Activated B cell treated with CpG ODN at 0.5 μM for 24 hours (primary cell): ENCODE data around the gene FUBP3. TPM values are rescaled to one million over a fixed set of nuclear protein-coding genes. Genes with fewer than 3 reads are reported as not detected.

ENCODE experiments used
- ATAC-seq: fragments of 200-7000 bp; cut with Tn5 transposase; one replicate; pipeline ENCODE4 v1.10.0; 2021; ENCODE audit warnings: low read depth, mild to moderate bottlenecking, moderate library complexity
- CTCF ChIA-PET: fragments of 350-600 bp; sonication (Branson Sonifier 250); formaldehyde crosslinking; loops from one replicate; lab custom pipeline; 2021; ENCODE audit warnings: antibody characterized with exemption; lab: Charles Lee
- POLR2A ChIA-PET: fragments of 350-600 bp; sonication (Branson Sonifier 250); formaldehyde crosslinking; loops from one replicate; lab custom pipeline; 2021; ENCODE audit warnings: antibody characterized with exemption; lab: Charles Lee
- DNase-seq: peaks from one replicate; pipeline ENCODE4 v3.0.0; 2022
- H3K27ac Mint-ChIP-seq: one replicate; pipeline ENCODE4 v1.8.0; 2020; ENCODE audit warnings: mixed read lengths
- H3K27me3 Mint-ChIP-seq: one replicate; pipeline ENCODE4 v1.8.0; 2021; ENCODE audit warnings: mixed read lengths
- H3K36me3 Mint-ChIP-seq: one replicate; pipeline ENCODE4 v1.8.0; 2021; ENCODE audit warnings: low read depth, mixed read lengths
- H3K4me1 Mint-ChIP-seq: one replicate; pipeline ENCODE4 v1.8.0; 2021; ENCODE audit warnings: mixed read lengths
- H3K4me3 Mint-ChIP-seq: one replicate; pipeline ENCODE4 v1.8.0; 2020; ENCODE audit warnings: mild to moderate bottlenecking, mixed read lengths
- H3K9me3 Mint-ChIP-seq: one replicate; pipeline ENCODE4 v1.8.0; 2020; ENCODE audit warnings: mixed read lengths
- intact Hi-C: fragments of 100-400 bp; cut with micrococcal nuclease; formaldehyde crosslinking; loops from one replicate; pipeline ENCODE4 v1.15.1; 2024
- total RNA-seq: library from RNA; stranded (reverse); gene quantifications from 2 replicates; pipeline ENCODE4 v1.2.3, GENCODE V29; 2022
- TF ChIP-seq, protein P1 (sequence below): fragments of 200-600 bp; IDR thresholded peaks from one replicate; pipeline ENCODE4 v1.8.0; 2022; ENCODE audit warnings: antibody characterized with exemption, mild to moderate bottlenecking

FUBP3 gene
- total RNA-seq, 1 donor from 2014 or later: 44.7 TPM

DNA sequence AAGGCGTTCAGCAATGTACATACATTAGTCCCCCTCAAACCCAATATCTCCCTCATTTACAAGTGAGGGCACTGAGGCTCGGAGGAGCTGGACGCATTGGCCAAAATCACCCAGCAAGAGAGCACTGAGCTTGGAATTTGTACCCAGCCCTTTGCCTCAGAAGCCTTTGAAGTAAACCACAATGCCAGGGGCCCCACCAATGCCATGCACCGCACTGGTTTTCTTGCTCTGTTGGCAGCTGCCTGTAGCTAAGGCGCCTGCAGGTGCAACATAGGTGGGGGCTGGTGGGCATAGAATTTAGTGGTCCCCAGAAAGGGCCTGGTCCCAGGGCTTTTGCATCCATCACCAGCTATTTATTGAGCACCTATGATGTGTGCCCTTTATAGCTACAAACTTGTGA, 37.3 kb upstream of the FUBP3 start:
- H3K27me3 Mint-ChIP-seq: peaks cover 49% of the 10 kb centered on the region
- H3K4me3 Mint-ChIP-seq: no peak overlapping the region
- POLR2A ChIA-PET: no interaction called here
- TF ChIP-seq, protein P1, sequence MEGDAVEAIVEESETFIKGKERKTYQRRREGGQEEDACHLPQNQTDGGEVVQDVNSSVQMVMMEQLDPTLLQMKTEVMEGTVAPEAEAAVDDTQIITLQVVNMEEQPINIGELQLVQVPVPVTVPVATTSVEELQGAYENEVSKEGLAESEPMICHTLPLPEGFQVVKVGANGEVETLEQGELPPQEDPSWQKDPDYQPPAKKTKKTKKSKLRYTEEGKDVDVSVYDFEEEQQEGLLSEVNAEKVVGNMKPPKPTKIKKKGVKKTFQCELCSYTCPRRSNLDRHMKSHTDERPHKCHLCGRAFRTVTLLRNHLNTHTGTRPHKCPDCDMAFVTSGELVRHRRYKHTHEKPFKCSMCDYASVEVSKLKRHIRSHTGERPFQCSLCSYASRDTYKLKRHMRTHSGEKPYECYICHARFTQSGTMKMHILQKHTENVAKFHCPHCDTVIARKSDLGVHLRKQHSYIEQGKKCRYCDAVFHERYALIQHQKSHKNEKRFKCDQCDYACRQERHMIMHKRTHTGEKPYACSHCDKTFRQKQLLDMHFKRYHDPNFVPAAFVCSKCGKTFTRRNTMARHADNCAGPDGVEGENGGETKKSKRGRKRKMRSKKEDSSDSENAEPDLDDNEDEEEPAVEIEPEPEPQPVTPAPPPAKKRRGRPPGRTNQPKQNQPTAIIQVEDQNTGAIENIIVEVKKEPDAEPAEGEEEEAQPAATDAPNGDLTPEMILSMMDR: no peak
- peaks cover 2% of the 10 kb centered on the region for H3K4me1 Mint-ChIP-seq
- H3K9me3 Mint-ChIP-seq: no peaks in the 10 kb centered on the region
- no peak overlapping the region for H3K27ac Mint-ChIP-seq
- DNase-seq: no peak
- no peaks in the 10 kb centered on the region for H3K36me3 Mint-ChIP-seq
- no peak for ATAC-seq
- intact Hi-C loops: no loop called here
- CTCF ChIA-PET: no interaction called here

DNA sequence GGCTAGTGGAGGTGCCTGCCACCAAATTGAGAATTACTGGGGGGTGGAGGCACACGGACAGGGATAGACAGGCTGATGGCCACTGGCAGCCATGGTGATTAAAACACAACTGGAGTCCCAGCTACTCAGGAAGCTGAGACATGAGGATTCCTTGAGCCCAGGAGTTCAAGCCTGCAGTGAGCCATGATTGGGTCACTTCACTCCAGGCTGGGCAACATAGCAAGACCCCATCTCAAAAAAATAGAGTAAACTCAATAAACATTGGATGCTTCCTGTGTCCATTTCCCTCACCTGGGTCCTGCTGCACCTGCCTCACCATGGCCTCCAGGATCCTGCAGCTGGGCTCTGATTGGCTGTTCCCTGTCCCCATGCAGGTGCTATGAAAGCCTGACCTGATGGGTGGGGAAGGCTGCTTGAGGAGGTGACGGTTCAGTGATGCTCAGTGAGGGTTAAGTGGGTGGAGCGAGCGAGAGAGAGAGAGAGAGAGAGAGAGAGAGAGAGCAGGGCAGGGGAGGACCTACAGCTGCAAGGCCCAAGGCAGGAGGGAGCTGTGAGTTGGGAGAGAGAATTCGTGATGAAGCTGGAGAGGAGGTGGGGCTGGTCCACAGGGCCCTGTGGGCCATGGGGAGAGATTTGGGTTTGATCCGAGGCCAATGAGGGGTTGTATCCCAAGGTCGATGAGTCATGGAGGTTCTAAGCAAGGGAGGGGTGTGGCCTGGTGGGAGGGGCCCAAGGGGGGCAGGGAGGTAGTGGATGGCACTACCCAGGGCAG, 36.7 kb upstream of the FUBP3 start:
- peaks cover under 1% of the 10 kb centered on the region for H3K4me1 Mint-ChIP-seq
- H3K9me3 Mint-ChIP-seq: no peaks in the 10 kb centered on the region
- no peak overlapping the region for H3K27ac Mint-ChIP-seq
- DNase-seq (no peak), ATAC-seq (no peak)
- no peaks in the 10 kb centered on the region for H3K36me3 Mint-ChIP-seq
- H3K27me3 Mint-ChIP-seq: peaks cover 43% of the 10 kb centered on the region
- ChIA-PET CTCF (no interaction called here), POLR2A (no interaction called here)
- no peak overlapping the region for H3K4me3 Mint-ChIP-seq
- intact Hi-C loops: no loop called here
- TF ChIP-seq, protein P1: no peak

DNA sequence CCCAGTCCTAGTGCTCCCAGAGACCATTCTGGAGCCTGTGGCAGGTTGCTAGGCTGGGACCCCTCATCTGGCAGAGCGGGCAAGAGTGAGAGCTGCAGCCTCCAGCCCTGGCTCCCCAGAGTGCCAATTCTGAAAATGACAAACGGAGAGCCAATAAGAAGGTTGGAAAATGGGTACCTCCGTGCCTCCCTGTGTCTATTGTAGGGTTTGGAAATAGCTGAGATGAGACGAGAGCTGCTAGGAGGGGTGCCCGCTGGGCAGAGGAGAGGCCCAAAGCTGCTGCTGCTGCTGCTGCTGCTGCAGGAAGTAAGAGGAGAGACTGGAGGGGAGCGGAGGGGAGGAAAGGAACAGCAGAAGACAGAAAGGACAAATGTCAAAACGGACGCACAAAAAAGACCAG, 36.0 kb upstream of the FUBP3 start:
- Mint-ChIP-seq H3K36me3 (no peaks in the 10 kb centered on the region), H3K27ac (no peak overlapping the region), H3K4me3 (no peak overlapping the region), H3K4me1 (no peaks in the 10 kb centered on the region), H3K27me3 (peaks cover 36% of the 10 kb centered on the region), H3K9me3 (no peaks in the 10 kb centered on the region)
- ATAC-seq (no peak), DNase-seq (no peak)
- TF ChIP-seq, protein P1: no peak
- POLR2A ChIA-PET: no interaction called here
- intact Hi-C loops: no loop called here
- CTCF ChIA-PET: no interaction called here

DNA sequence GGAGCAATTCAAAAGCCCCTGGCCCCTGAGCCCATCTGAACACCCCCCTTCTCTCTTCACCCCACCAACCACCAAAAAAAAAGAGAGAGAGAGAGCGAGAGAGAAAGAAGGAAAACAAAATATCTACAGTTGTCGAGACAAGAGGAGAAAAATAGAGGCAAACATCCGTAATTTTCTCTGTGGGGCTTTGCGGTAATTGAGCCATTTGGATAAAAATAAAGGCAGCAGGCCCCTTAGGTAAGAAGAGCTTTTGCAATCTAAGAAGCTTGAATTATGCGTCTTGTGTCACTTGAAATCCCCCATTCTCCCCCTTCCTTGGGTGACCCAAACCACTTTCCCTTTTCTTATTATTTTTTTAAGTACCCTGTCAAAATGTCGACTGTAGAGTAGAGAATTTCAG, 35.5 kb upstream of the FUBP3 start:
- CTCF ChIA-PET: no interaction called here
- no peak for DNase-seq
- H3K4me1 Mint-ChIP-seq: no peaks in the 10 kb centered on the region
- H3K36me3 Mint-ChIP-seq: no peaks in the 10 kb centered on the region
- intact Hi-C loops: no loop called here
- ATAC-seq: no peak
- H3K27me3 Mint-ChIP-seq: peaks cover 31% of the 10 kb centered on the region
- TF ChIP-seq, protein P1: no peak
- POLR2A ChIA-PET: no interaction called here
- H3K27ac Mint-ChIP-seq: no peak overlapping the region
- H3K9me3 Mint-ChIP-seq: peaks cover 2% of the 10 kb centered on the region
- H3K4me3 Mint-ChIP-seq: no peak overlapping the region

DNA sequence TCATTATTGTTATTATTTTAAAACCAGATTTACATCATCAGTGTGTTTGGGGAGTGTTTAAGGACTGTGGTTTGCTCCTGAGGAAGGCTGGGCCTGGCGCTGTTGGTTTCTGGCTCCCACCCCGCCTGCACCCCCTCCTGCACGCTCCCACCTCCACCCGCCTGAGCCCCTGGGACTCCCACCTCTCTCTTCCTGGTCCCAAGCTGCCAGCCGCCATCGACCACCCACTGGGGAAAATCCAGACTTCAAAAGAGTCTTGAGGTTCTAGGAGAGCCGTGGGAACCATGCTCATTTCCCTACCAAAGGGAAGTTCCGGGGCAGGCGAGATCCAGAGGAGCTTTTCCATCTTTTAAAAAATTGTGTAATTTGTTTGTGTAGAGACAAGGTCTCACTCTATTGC, 35.0 kb upstream of the FUBP3 start:
- Mint-ChIP-seq H3K36me3 (no peaks in the 10 kb centered on the region), H3K4me1 (no peaks in the 10 kb centered on the region), H3K9me3 (peaks cover 7% of the 10 kb centered on the region), H3K4me3 (no peak overlapping the region), H3K27ac (no peak overlapping the region), H3K27me3 (peaks cover 29% of the 10 kb centered on the region)
- CTCF ChIA-PET: no interaction called here
- TF ChIP-seq, protein P1: no peak
- intact Hi-C loops: no loop called here
- no peak for ATAC-seq
- no peak for DNase-seq
- POLR2A ChIA-PET: no interaction called here
